Activated T-helper 2 cell treated with anti-CD3 and anti-CD28 coated beads, Interferon-gamma antibody, Interleukin-2, Interleukin-4, amounts not matched to agents 10 μg/mL and 5 μg/mL and 100 μg/mL, durations not matched to agents 14 hours and 24 hours and 36 hours (primary cell): ENCODE data around the gene RBM3. TPM values are rescaled to one million over a fixed set of nuclear protein-coding genes. Genes with fewer than 3 reads are reported as not detected.
"Not testable (repeated sequence)": the region's sequence is repeated elsewhere in the genome, so short reads cannot be mapped to it uniquely, and the experiment has no call there.

Experiments
- DNase-seq: peaks from one replicate; pipeline ENCODE4 v3.0.0; 2021; ENCODE audit warnings: low spot score
- H3K27ac Mint-ChIP-seq: one replicate; pipeline ENCODE4 v1.8.0; 2021; ENCODE audit warnings: mixed read lengths
- H3K27me3 Mint-ChIP-seq: one replicate; pipeline ENCODE4 v1.8.0; 2021; ENCODE audit warnings: low read depth, mixed read lengths
- H3K36me3 Mint-ChIP-seq: one replicate; pipeline ENCODE4 v1.8.0; 2021; ENCODE audit warnings: low read depth, mixed read lengths
- H3K4me1 Mint-ChIP-seq: one replicate; pipeline ENCODE4 v1.8.0; 2021; ENCODE audit warnings: low read depth, mixed read lengths
- H3K4me3 Mint-ChIP-seq: one replicate; pipeline ENCODE4 v1.8.0; 2021; ENCODE audit warnings: low read depth, mild to moderate bottlenecking, moderate library complexity, mixed read lengths
- H3K9me3 Mint-ChIP-seq: one replicate; pipeline ENCODE4 v1.8.0; 2021; ENCODE audit warnings: mixed read lengths
- intact Hi-C: fragments of 100-400 bp; cut with micrococcal nuclease; formaldehyde crosslinking; loops from one replicate; pipeline ENCODE4 v1.15.1; 2023
- total RNA-seq: library from RNA; stranded (reverse); gene quantifications from 2 replicates; pipeline ENCODE4 v1.2.3, GENCODE V29; 2022

The RBM3 gene
- total RNA-seq, 1 donor from 2014 or later, result 346 TPM

GRCh38 chrX:48548871-48549270, 25.4 kb upstream of the RBM3 start:
- H3K9me3 Mint-ChIP-seq, result no peaks in the 10 kb centered on the region
- no peak overlapping the region for H3K4me3 Mint-ChIP-seq
- no peaks in the 10 kb centered on the region for H3K27me3 Mint-ChIP-seq
- H3K36me3 Mint-ChIP-seq, result peaks cover 34% of the 10 kb centered on the region
- intact Hi-C loops, result no loop called here
- H3K4me1 Mint-ChIP-seq, result peaks cover 3% of the 10 kb centered on the region
- DNase-seq, result no peak
- H3K27ac Mint-ChIP-seq, result no peak overlapping the region

GRCh38 chrX:48555731-48556325, 18.5 kb upstream of the RBM3 start:
- H3K4me1 Mint-ChIP-seq, DNase-seq, intact Hi-C loops, H3K27me3 Mint-ChIP-seq, H3K9me3 Mint-ChIP-seq, H3K4me3 Mint-ChIP-seq, H3K27ac Mint-ChIP-seq: not testable (repeated sequence)
- peaks cover 35% of the 10 kb centered on the region for H3K36me3 Mint-ChIP-seq

GRCh38 chrX:48558271-48558670, 16.0 kb upstream of the RBM3 start:
- intact Hi-C loops, result no loop called here
- Mint-ChIP-seq H3K9me3 (no peaks in the 10 kb centered on the region), H3K27me3 (no peaks in the 10 kb centered on the region), H3K36me3 (peaks cover 49% of the 10 kb centered on the region), H3K4me1 (peaks cover 2% of the 10 kb centered on the region), H3K4me3 (no peak overlapping the region), H3K27ac (peak overlapping the region; percentile 74)
- no peak for DNase-seq

- H3K4me3 Mint-ChIP-seq, result no peak overlapping the region
These were observed 14.6 kb upstream of the RBM3 start for GRCh38 chrX:48559636-48560035.

GRCh38 chrX:48560056-48560455, 14.2 kb upstream of the RBM3 start:
- peaks cover 2% of the 10 kb centered on the region for H3K4me1 Mint-ChIP-seq
- H3K27me3 Mint-ChIP-seq, result no peaks in the 10 kb centered on the region
- H3K27ac Mint-ChIP-seq, result no peak overlapping the region
- no peak overlapping the region for H3K4me3 Mint-ChIP-seq
- no peak for DNase-seq
- intact Hi-C loops, result no loop called here
- H3K9me3 Mint-ChIP-seq, result no peaks in the 10 kb centered on the region
- peaks cover 50% of the 10 kb centered on the region for H3K36me3 Mint-ChIP-seq

More at GRCh38 chrX:48559636-48560035, 14.6 kb upstream of the RBM3 start:
- peaks cover 54% of the 10 kb centered on the region for H3K36me3 Mint-ChIP-seq
- DNase-seq, result no peak
- no peaks in the 10 kb centered on the region for H3K9me3 Mint-ChIP-seq
- no peak overlapping the region for H3K27ac Mint-ChIP-seq
- peaks cover 2% of the 10 kb centered on the region for H3K4me1 Mint-ChIP-seq
- intact Hi-C loops, result no loop called here
- no peaks in the 10 kb centered on the region for H3K27me3 Mint-ChIP-seq

- intact Hi-C loops, result no loop called here
- H3K36me3 Mint-ChIP-seq, result peaks cover 45% of the 10 kb centered on the region
- H3K4me1 Mint-ChIP-seq, result peaks cover 2% of the 10 kb centered on the region
- DNase-seq, result no peak
- no peaks in the 10 kb centered on the region for H3K9me3 Mint-ChIP-seq
- no peaks in the 10 kb centered on the region for H3K27me3 Mint-ChIP-seq
- no peak overlapping the region for H3K27ac Mint-ChIP-seq
- H3K4me3 Mint-ChIP-seq, result no peak overlapping the region
These were observed 13.6 kb upstream of the RBM3 start for GRCh38 chrX:48560681-48561080.

GRCh38 chrX:48569958-48570357, 4.3 kb upstream of the RBM3 start:
- intact Hi-C loops, result loop anchor here (1.0 to 5.0 kb wide), 3 partner anchors 27 to 93 kb away; partner anchors contain the start of genes EBP, FTSJ1 and WDR13
- Mint-ChIP-seq H3K27me3 (no peaks in the 10 kb centered on the region), H3K27ac (peak overlapping the region; percentile 77), H3K4me3 (no peak overlapping the region), H3K4me1 (peaks cover 6% of the 10 kb centered on the region), H3K36me3 (peaks cover 3% of the 10 kb centered on the region), H3K9me3 (no peaks in the 10 kb centered on the region)
- no peak for DNase-seq

GRCh38 chrX:48573690-48574269, 504 bp upstream of the RBM3 start:
- H3K4me3 Mint-ChIP-seq, result peak overlapping the region; percentile 99
- peak overlapping the region; percentile 100 for H3K27ac Mint-ChIP-seq
- no peaks in the 10 kb centered on the region for H3K27me3 Mint-ChIP-seq
- H3K4me1 Mint-ChIP-seq, result peaks cover 15% of the 10 kb centered on the region
- DNase-seq, result peak; percentile 15
- intact Hi-C loops, result loop anchor here (1.0 to 5.0 kb wide), 5 partner anchors 24 to 470 kb away; partner anchors contain the start of genes EBP, FTSJ1, TBC1D25 and TFE3
- no peaks in the 10 kb centered on the region for H3K9me3 Mint-ChIP-seq
- H3K36me3 Mint-ChIP-seq, result peaks cover 39% of the 10 kb centered on the region

- Mint-ChIP-seq H3K27ac (peak overlapping the region; percentile 100), H3K36me3 (peaks cover 52% of the 10 kb centered on the region), H3K9me3 (no peaks in the 10 kb centered on the region), H3K4me1 (peaks cover 17% of the 10 kb centered on the region), H3K27me3 (no peaks in the 10 kb centered on the region), H3K4me3 (peak overlapping the region; percentile 99)
- no peak for DNase-seq
- intact Hi-C loops, result no loop called here
These were observed 1.4 kb downstream of the RBM3 start for GRCh38 chrX:48575642-48576041.

GRCh38 chrX:48576108-48576507, 1.8 kb downstream of the RBM3 start:
- intact Hi-C loops, result no loop called here
- no peaks in the 10 kb centered on the region for H3K9me3 Mint-ChIP-seq
- H3K27me3 Mint-ChIP-seq, result no peaks in the 10 kb centered on the region
- peaks cover 17% of the 10 kb centered on the region for H3K4me1 Mint-ChIP-seq
- no peak for DNase-seq
- H3K4me3 Mint-ChIP-seq, result peak overlapping the region; percentile 99
- H3K27ac Mint-ChIP-seq, result peak overlapping the region; percentile 38
- peaks cover 52% of the 10 kb centered on the region for H3K36me3 Mint-ChIP-seq

GRCh38 chrX:48578661-48579128, 4.4 kb downstream of the RBM3 start:
- DNase-seq, result no peak
- H3K27me3 Mint-ChIP-seq, result no peaks in the 10 kb centered on the region
- peaks cover 16% of the 10 kb centered on the region for H3K4me1 Mint-ChIP-seq
- intact Hi-C loops, result no loop called here
- no peaks in the 10 kb centered on the region for H3K9me3 Mint-ChIP-seq
- H3K4me3 Mint-ChIP-seq, result no peak overlapping the region
- peak overlapping the region; percentile 43 for H3K27ac Mint-ChIP-seq
- H3K36me3 Mint-ChIP-seq, result peaks cover 52% of the 10 kb centered on the region

- H3K4me3 Mint-ChIP-seq, result no peak overlapping the region
- DNase-seq, result no peak
- peaks cover 11% of the 10 kb centered on the region for H3K4me1 Mint-ChIP-seq
- intact Hi-C loops, result no loop called here
- H3K27ac Mint-ChIP-seq, result no peak overlapping the region
- no peaks in the 10 kb centered on the region for H3K9me3 Mint-ChIP-seq
- H3K36me3 Mint-ChIP-seq, result peaks cover 52% of the 10 kb centered on the region
- H3K27me3 Mint-ChIP-seq, result no peaks in the 10 kb centered on the region
These were observed 5.0 kb downstream of the RBM3 start for GRCh38 chrX:48579259-48579658.

- H3K4me3 Mint-ChIP-seq, result no peak overlapping the region
- no peaks in the 10 kb centered on the region for H3K9me3 Mint-ChIP-seq
- H3K36me3 Mint-ChIP-seq, result peaks cover 42% of the 10 kb centered on the region
- no peak for DNase-seq
- no peak overlapping the region for H3K27ac Mint-ChIP-seq
- intact Hi-C loops, result no loop called here
- peaks cover 11% of the 10 kb centered on the region for H3K4me1 Mint-ChIP-seq
- H3K27me3 Mint-ChIP-seq, result no peaks in the 10 kb centered on the region
These were observed 6.4 kb downstream of the RBM3 start for GRCh38 chrX:48580662-48581061.
